ENCODE results near the gene LIFR.
"Not testable (repeated sequence)": the region's sequence is repeated elsewhere in the genome, so short reads cannot be mapped to it uniquely, and the experiment has no call there.

Gene LIFR

GRCh38 chr5:38582975-38583319 is 26.5 kb upstream of the LIFR start:
- DNase-seq (ENCODE audit: low read depth, low spot score), result no peak

- no peak for DNase-seq (ENCODE audit: low read depth, low spot score)
Observed at GRCh38 chr5:38582293-38582974, 26.0 kb upstream of the LIFR start.

GRCh38 chr5:38581597-38581996 is 25.2 kb upstream of the LIFR start:
- no peak for DNase-seq (ENCODE audit: low read depth, low spot score)

DNA sequence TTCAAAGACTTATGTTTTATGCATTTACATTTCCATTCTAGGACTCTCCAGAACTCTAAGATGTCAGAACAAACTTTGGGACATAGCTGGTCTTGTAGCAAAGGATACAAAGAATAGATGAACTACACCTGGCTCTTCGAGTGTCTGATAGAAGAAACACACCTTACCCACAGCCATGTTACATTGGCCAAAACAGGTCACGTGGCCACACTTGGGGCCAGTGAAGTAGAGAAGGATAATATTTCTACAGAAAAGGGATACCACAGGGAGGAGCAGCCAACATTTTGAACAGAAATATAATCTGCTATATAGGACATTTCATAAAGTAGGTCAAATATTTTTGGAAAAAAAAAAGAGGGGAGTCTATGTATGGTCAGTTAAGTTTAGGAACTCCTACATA is 22.7 kb upstream of the LIFR start:
- no peak for DNase-seq (ENCODE audit: low read depth, low spot score)

- DNase-seq (ENCODE audit: low read depth, low spot score), result no peak
Observed at GRCh38 chr5:38576961-38577684, 20.7 kb upstream of the LIFR start.

DNA sequence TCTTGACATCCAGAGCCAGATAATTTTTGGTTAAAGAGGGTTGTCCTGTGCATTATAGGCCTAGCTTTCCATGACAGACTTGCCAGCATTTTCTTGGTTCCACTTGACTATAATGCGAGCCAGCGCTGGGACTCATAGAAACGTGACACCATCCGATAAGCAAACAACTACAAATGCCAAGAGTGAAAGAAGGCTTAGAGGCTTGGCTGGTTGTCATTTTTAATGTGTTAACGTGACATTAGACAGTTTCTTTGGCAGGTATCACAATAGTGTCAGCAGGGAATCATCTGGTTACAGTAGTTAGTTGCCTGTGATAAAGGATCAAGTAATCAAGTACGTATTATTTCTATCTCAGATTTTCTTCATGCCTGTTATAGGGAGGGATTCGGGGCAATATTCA is 20.0 kb upstream of the LIFR start:
- no peak for DNase-seq (ENCODE audit: low read depth, low spot score)

- DNase-seq (ENCODE audit: low read depth, low spot score), result no peak
Observed at GRCh38 chr5:38575476-38575875, 19.0 kb upstream of the LIFR start.

DNA sequence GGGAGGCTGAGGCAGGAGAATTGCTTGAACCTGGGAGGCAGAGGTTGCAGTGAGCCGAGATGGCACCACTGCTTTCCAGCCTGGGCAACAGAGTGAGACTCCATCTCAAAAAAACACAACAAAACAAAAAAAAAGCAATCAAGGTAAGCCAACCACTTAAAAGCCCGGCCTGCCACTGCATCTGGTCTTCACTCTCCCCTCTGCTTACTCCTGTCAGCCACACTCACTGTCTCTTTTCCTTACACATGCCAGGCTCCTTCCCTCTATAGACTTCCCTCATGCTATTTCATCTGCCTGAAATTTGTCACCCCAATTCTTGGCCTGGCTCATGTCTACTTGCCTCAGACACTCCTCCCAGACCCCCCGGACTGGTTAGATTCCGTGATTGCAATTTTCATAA is 17.6 kb upstream of the LIFR start:
- DNase-seq (ENCODE audit: low read depth, low spot score), result no peak

DNA sequence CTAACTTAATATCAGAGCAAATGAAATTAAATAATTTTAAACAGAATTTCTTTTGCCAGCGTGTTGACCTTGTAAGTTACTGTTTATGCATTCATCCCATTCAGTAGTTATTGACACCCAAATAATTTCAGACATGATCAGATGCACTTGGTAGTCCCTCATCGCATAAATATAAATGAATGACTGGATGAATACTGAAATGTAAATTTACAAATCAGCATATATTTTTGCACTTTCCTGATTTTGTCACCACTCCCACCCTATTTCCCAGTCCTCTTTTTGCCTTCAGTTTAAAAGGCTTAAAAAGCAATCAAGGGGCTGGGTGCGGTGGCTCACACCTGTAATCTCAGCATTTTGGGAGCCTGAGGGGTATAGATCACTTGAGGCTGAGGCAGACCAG is 17.1 kb upstream of the LIFR start:
- DNase-seq (ENCODE audit: low read depth, low spot score), result no peak

GRCh38 chr5:38569180-38569579 is 12.7 kb upstream of the LIFR start:
- DNase-seq (ENCODE audit: low read depth, low spot score), result no peak

- DNase-seq (ENCODE audit: low read depth, low spot score), result not testable (repeated sequence)
Observed at GRCh38 chr5:38567306-38567705, 10.9 kb upstream of the LIFR start.

DNA sequence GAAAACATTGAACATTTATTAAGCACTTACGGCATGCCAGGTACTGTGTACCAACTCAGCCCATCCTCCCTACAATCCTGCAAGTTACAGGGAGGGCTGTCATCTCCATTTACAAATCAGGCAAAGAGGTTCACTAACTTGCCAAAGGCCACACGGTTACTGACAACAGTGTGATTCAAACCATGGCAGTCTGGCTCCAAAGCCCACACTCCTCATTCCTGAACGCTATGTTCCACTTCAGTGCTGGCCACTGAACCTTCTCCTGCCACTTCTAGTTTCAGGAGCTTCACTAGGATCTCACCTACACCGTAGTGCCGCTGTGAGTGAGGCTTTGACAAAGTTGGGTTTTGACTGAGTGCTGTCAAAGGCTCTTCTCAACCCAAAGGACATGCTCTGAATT is 7.2 kb upstream of the LIFR start:
- no peak for DNase-seq (ENCODE audit: low read depth, low spot score)

GRCh38 chr5:38562444-38563210 is 6.2 kb upstream of the LIFR start:
- no peak for DNase-seq (ENCODE audit: low read depth, low spot score)

GRCh38 chr5:38559428-38559827 is 3.0 kb upstream of the LIFR start:
- no peak for DNase-seq (ENCODE audit: low read depth, low spot score)

GRCh38 chr5:38557792-38558191 is 1.3 kb upstream of the LIFR start:
- DNase-seq (ENCODE audit: low read depth, low spot score), result no peak

GRCh38 chr5:38557308-38557710 is 863 bp upstream of the LIFR start:
- no peak for DNase-seq (ENCODE audit: low read depth, low spot score)

DNA sequence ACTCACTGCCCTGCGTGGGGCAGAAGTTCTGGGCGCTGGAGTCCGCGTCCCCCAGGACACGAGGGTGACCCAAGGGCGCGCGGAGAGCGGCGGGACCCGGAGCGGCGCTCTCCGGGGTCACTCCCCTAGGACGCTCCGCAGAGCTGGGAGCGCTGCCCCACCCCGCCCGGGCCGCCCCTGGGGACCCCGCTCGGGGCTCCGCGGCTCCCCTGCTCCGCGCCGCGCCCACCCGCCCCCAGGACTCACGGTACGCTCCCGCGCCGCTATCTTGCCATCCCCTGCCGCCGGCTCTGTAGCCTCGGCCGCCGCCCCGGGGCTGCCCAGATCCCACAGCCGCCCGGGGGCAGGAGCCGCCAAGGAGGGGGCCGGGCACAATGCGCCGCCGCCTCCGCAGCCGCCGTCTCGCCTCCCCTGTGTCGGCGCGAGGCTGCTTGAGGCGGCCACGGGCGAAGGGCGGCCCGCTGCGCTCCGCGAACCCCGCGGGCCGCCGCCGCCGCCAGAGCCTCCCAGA is 303 bp downstream of the LIFR start:
- DNase-seq (ENCODE audit: low read depth, low spot score), result no peak

GRCh38 chr5:38555354-38556087 is 925 bp downstream of the LIFR start:
- DNase-seq (ENCODE audit: low read depth, low spot score), result no peak

- no peak for DNase-seq (ENCODE audit: low read depth, low spot score)
Observed at GRCh38 chr5:38554861-38555260, 1.6 kb downstream of the LIFR start.

DNA sequence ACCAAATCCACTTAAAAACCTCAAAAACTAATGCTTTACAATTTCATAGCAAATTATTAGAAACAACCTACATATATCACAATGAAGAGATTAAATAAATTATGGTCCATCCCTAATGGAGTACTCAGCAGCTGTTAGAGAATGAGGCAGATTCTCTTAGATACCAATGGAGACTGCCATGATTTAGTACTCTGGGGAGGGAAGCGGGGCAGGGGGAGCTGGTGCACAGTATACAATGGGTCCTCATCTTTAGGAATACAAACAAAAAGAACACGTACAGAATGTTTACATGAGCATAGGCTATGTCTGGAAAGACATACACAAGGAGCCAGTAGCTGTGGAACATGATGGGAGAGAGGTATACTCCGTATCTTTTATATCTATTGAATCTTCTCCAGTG is 2.0 kb downstream of the LIFR start:
- DNase-seq (ENCODE audit: low read depth, low spot score), result no peak

GRCh38 chr5:38553001-38553521 is 3.4 kb downstream of the LIFR start:
- no peak for DNase-seq (ENCODE audit: low read depth, low spot score)
